GM12872 (cell line): ENCODE results near the gene TOP3A.

Experiments used
- CTCF ChIP-seq: IDR thresholded peaks from 3 replicates; pipeline ENCODE4 v1.5.1; 2011; ENCODE audit warnings: low read depth, mild to moderate bottlenecking, low read length, moderate library complexity; ENCODE audit not compliant: insufficient read depth

The TOP3A gene

GRCh38 chr17:18224387-18225120, 90.2 kb downstream of the TOP3A start:
- no peak for TF ChIP-seq CTCF

- no peak for TF ChIP-seq CTCF
Observed at GRCh38 chr17:18224053-18224386, 90.8 kb downstream of the TOP3A start.
